Activated CD8-positive, alpha-beta T cell treated with anti-CD3 and anti-CD28 coated beads, Interleukin-2, amount 10 ng/mL, durations not matched to agents 7 days and 5 days (primary cell): ENCODE results near the gene TRMT61A. TPM values are rescaled to one million over a fixed set of nuclear protein-coding genes. Genes with fewer than 3 reads are reported as not detected.
A peak's percentile ranks its signal among the peaks of the same experiment; 100 is the strongest.

Experiments
- ATAC-seq: fragments of 150-1000 bp; cut with Tn5 transposase; one replicate; pipeline ENCODE4 v1.10.0; 2021; ENCODE audit warnings: moderate library complexity
- CTCF ChIA-PET: fragments of 350-600 bp; sonication (Branson Sonifier 250); formaldehyde crosslinking; loops from one replicate; lab custom pipeline; 2021; ENCODE audit warnings: antibody characterized with exemption; lab: Charles Lee
- POLR2A ChIA-PET: fragments of 350-600 bp; sonication (Branson Sonifier 250); formaldehyde crosslinking; loops from one replicate; lab custom pipeline; 2021; ENCODE audit warnings: antibody characterized with exemption; lab: Charles Lee
- DNase-seq: peaks from one replicate; pipeline ENCODE4 v3.0.0-alpha.2; 2020
- H3K27ac Mint-ChIP-seq: one replicate; pipeline ENCODE4 v1.8.0; 2021; ENCODE audit warnings: mild to moderate bottlenecking, mixed read lengths
- H3K27me3 Mint-ChIP-seq: one replicate; pipeline ENCODE4 v1.8.0; 2021; ENCODE audit warnings: low read depth, mixed read lengths
- H3K36me3 Mint-ChIP-seq: one replicate; pipeline ENCODE4 v1.8.0; 2021; ENCODE audit warnings: low read depth, mixed read lengths
- H3K4me1 Mint-ChIP-seq: one replicate; pipeline ENCODE4 v1.8.0; 2021; ENCODE audit warnings: low read depth, mixed read lengths
- H3K4me3 Mint-ChIP-seq: one replicate; pipeline ENCODE4 v1.8.0; 2021; ENCODE audit warnings: mild to moderate bottlenecking, mixed read lengths
- H3K9me3 Mint-ChIP-seq: one replicate; pipeline ENCODE4 v1.8.0; 2022; ENCODE audit warnings: mixed read lengths; ENCODE audit not compliant: insufficient read depth
- total RNA-seq, 2 experiments: library from RNA; stranded (reverse); gene quantifications; one replicate each; pipeline ENCODE4 v1.2.3, GENCODE V29; 2021

TRMT61A gene
- total RNA-seq, result 1 to 10 TPM; 8.5 to 8.8 TPM

DNA sequence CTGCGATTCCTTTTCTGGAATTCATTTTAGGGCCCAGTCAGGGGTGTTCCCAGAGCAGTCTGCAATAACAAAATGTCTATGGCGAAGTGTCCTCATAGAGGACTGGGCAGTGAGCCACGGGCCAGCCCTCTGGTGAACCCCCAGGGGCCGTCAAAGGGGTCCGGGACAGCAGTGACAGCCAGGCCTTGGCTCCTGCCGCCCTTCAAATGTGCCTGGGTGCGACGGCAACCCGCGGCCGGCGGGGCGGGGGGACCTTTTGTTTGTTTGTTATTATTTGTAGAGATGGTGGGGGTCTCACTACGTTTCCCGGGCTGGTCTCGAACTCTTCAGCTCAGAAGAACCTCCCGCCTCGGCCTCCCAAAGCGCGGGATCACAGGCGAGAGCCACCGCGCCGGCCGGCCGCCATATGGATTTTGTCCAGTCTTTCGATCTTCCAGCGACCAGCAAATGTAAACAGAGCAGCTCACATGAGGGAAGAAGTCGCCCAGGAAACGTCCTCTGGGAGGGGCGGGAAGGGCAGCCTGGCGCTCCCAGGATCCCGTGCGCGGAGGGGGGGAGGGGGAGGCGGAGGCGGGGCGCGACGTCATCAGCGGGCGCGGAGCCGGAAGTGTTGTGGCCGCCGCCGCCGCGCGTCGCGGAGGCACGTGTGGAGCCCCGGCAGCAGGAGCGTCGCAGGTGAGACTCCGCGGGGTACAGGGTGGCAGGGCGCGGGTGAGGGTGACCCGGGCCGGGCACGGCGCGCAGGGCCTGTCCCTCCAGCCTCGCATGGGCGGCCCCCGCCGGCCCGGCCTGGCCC, at the start of gene TRMT61A:
Gene TRMT61A, plus strand, starts transcription at position 610 of the 796 bp plus-strand sequence. CDS start 783 bp downstream, outside the sequence.
- peak within 1 kb of the TSS; percentile 97 for H3K27ac Mint-ChIP-seq
- POLR2A ChIA-PET, result interaction anchor here (0.6 to 4.1 kb wide), 5 partner anchors 16 to 100 kb away, joined by 3 to 16 read pairs (median 4); partner anchors contain the start of genes BAG5, COA8 and KLC1

DNA sequence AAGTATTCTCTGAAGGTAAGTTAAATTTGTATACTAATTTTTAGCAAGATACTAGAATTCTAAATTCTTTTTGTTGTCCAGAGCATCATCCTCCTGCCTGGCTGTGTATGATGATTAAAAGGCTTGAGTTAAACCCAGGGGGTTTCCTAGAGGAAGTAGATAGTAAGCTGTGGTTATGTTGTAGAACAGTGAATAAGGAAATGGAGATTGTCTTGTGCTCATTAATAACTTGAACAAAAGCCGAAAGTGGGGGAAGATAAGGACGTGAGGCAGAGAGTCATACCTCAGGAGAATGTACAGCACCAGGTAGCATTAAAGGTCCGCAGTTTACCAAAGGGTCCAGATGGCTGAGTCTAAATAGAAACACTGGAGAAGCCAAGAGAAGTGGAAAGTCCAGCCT, 48.4 kb upstream of the TRMT61A start:
- ChIA-PET POLR2A (no interaction called here), CTCF (interaction anchor here (1.1 kb wide), 1 partner anchor 38 kb away, joined by 4 read pairs; no protein-coding TSS in a partner anchor)
- H3K27ac Mint-ChIP-seq, result peak overlapping the region; percentile 55
- H3K27me3 Mint-ChIP-seq, result no peaks in the 10 kb centered on the region
- peaks cover 15% of the 10 kb centered on the region for H3K4me1 Mint-ChIP-seq
- H3K9me3 Mint-ChIP-seq, result no peaks in the 10 kb centered on the region
- H3K4me3 Mint-ChIP-seq, result no peak overlapping the region
- peaks cover 41% of the 10 kb centered on the region for H3K36me3 Mint-ChIP-seq
- DNase-seq (no peak), ATAC-seq (peak; percentile 66)

More for the DNA sequence above, at the start of gene TRMT61A:
- Mint-ChIP-seq H3K4me3 (peak within 1 kb of the TSS; percentile 95), H3K27me3 (peaks cover 4% of the 10 kb centered on the region), H3K4me1 (peaks cover 46% of the 10 kb centered on the region), H3K9me3 (no peaks in the 10 kb centered on the region), H3K36me3 (peaks cover 3% of the 10 kb centered on the region)
- DNase-seq (peak; percentile 81), ATAC-seq (peak; percentile 89)
- CTCF ChIA-PET, result interaction anchor here (0.6 to 2.9 kb wide), 3 partner anchors 10 to 29 kb away, joined by 3 to 15 read pairs (median 3); no protein-coding TSS in a partner anchor

DNA sequence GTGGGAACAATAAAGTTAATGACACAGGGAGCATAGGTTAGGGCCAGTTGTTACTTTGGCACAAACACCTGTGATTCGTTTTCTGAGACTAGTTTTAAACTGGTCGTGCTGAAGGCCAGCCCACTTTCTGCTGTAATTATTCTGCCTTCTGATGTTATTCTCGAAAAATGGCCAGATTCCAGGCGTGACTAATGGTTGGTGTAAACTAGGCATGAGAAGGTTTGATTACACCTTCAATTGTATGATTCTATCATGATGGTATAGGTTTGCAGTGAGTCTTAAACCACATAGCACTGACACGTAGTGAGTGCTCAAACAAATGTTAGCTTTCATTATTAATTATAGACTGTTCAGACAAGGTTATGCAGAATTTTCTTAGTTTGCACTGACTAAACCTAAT, 45.4 kb upstream of the TRMT61A start:
- H3K4me1 Mint-ChIP-seq, result peaks cover 15% of the 10 kb centered on the region

DNA sequence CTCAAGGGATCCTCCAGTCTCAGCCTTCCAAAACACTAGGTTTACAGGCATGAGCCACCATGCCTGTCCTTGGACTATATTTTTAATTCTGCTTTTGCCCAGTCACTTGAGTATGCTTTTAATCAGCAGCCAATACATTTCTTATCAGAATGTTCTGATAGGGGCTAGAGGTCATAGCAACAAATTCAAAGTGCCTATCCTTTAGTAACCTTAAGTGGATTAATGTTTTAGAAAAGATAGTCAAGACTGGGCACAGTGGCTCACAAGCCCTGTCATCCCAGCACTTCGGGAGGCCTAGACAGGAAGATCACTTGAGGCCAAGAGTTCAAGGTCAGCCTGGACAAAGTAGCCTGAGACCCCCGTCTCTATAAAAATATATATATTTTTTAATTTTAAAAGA, 43.5 kb upstream of the TRMT61A start:
- CTCF ChIA-PET, result interaction anchor here (2.4 kb wide), 1 partner anchor 14 kb away, joined by 15 read pairs; no protein-coding TSS in a partner anchor
- Mint-ChIP-seq H3K27me3 (no peaks in the 10 kb centered on the region), H3K4me3 (no peak overlapping the region), H3K27ac (no peak overlapping the region), H3K36me3 (peaks cover 29% of the 10 kb centered on the region), H3K4me1 (peaks cover 10% of the 10 kb centered on the region), H3K9me3 (no peaks in the 10 kb centered on the region)
- POLR2A ChIA-PET, result no interaction called here
- ATAC-seq, result no peak
- no peak for DNase-seq

More for the DNA sequence above, 45.4 kb upstream of the TRMT61A start:
- Mint-ChIP-seq H3K27ac (no peak overlapping the region), H3K36me3 (peaks cover 34% of the 10 kb centered on the region), H3K27me3 (no peaks in the 10 kb centered on the region), H3K4me3 (no peak overlapping the region), H3K9me3 (no peaks in the 10 kb centered on the region)
- ATAC-seq (no peak), DNase-seq (no peak)
- POLR2A ChIA-PET, result no interaction called here
- CTCF ChIA-PET, result no interaction called here

DNA sequence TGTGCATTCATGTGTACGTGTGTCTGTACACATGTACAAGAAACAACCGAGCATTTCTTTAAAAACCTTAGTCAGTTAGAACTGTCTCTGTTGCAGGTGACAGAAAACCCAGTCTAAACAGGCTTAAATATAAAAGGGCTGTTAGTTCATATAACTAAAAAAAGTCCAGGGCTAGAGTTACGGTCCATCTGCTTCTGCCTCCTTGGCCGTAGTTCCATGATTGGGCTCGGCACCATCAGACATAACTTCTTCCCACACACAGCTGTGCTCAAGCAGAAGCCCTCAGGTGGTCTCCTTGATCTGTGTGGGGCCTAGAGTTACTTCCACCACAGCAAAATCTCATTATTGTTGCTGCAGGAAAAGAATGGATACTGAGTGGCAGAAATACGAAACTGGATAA, 40.9 kb upstream of the TRMT61A start:
- no peak for ATAC-seq
- Mint-ChIP-seq H3K4me3 (no peak overlapping the region), H3K4me1 (no peaks in the 10 kb centered on the region), H3K36me3 (peaks cover 23% of the 10 kb centered on the region), H3K27me3 (no peaks in the 10 kb centered on the region), H3K9me3 (no peaks in the 10 kb centered on the region), H3K27ac (no peak overlapping the region)
- POLR2A ChIA-PET, result no interaction called here
- DNase-seq, result no peak
- CTCF ChIA-PET, result interaction anchor here (2.4 kb wide), 1 partner anchor 11 kb away, joined by 15 read pairs; no protein-coding TSS in a partner anchor

DNA sequence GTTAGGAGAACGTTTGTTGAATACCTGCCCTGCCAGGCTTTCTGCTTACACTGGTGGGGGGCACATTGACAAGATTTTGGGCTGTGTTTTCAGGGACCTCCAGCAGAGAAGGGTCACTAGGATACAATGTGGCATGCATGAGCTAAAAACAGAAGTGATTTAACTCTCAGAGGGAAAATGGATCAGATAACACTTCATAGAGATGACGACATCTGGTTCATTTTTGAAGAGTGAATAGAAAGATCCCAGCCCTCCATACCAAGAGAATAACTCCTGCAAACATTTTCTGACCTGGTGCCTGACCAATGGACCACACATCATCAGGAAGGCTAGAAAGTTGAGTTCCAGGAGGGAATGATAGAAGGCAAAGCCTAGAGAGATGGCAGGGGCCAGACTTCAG, 40.0 kb upstream of the TRMT61A start:
- CTCF ChIA-PET, result interaction anchor here (1.1 to 1.2 kb wide), 2 partner anchors 10 to 98 kb away, joined by 3 read pairs; no protein-coding TSS in a partner anchor
- DNase-seq (no peak), ATAC-seq (no peak)
- H3K4me1 Mint-ChIP-seq, result no peaks in the 10 kb centered on the region
- H3K27me3 Mint-ChIP-seq, result no peaks in the 10 kb centered on the region
- POLR2A ChIA-PET, result no interaction called here
- H3K27ac Mint-ChIP-seq, result no peak overlapping the region
- H3K9me3 Mint-ChIP-seq, result no peaks in the 10 kb centered on the region
- no peak overlapping the region for H3K4me3 Mint-ChIP-seq
- H3K36me3 Mint-ChIP-seq, result peaks cover 18% of the 10 kb centered on the region

DNA sequence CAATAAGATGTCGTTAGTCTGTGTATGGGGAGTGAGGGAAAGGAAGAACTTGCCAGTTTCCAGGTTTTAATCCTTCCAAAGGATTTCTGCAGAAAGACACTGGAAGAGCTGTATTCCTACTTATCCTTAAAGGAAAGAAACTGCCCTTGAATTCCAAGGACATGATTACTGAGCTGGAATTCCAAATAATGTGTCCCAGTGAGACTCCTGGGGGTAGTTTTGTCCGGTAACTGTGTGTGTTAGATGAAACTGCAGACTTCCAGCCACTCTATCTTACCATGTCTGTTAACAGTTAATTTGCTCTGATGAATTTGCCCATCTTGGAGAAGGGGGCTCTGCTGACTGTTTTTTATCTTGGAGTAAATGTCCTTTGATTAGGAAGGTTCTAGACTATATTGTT, 39.4 kb upstream of the TRMT61A start:
- Mint-ChIP-seq H3K27me3 (no peaks in the 10 kb centered on the region), H3K27ac (no peak overlapping the region), H3K4me3 (no peak overlapping the region), H3K9me3 (no peaks in the 10 kb centered on the region), H3K4me1 (no peaks in the 10 kb centered on the region), H3K36me3 (peaks cover 18% of the 10 kb centered on the region)
- CTCF ChIA-PET, result interaction anchor here (1.1 to 1.2 kb wide), 2 partner anchors 9 to 98 kb away, joined by 3 read pairs; no protein-coding TSS in a partner anchor
- POLR2A ChIA-PET, result no interaction called here
- ATAC-seq, result no peak
- no peak for DNase-seq

DNA sequence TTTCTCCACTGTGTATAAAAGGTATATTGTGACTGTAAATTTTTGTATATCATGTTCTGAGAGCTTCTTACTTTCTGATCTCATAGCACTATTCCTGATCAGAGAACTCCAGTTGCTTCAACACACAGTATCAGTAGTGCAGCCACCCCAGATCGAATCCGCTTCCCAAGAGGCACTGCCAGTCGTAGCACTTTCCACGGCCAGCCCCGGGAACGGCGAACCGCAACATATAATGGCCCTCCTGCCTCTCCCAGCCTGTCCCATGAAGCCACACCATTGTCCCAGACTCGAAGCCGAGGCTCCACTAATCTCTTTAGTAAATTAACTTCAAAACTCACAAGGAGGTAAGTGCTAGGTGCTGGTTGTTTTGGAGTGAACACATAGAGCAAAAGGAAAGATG, 37.3 kb upstream of the TRMT61A start:
- DNase-seq (no peak), ATAC-seq (no peak)
- peaks cover 27% of the 10 kb centered on the region for H3K36me3 Mint-ChIP-seq
- no peaks in the 10 kb centered on the region for H3K9me3 Mint-ChIP-seq
- POLR2A ChIA-PET, result no interaction called here
- CTCF ChIA-PET, result interaction anchor here (1.7 kb wide), 1 partner anchor 8 kb away, joined by 8 read pairs; no protein-coding TSS in a partner anchor
- H3K4me1 Mint-ChIP-seq, result no peaks in the 10 kb centered on the region
- H3K4me3 Mint-ChIP-seq, result no peak overlapping the region
- peak overlapping the region; percentile 1 for H3K27ac Mint-ChIP-seq
- no peaks in the 10 kb centered on the region for H3K27me3 Mint-ChIP-seq

DNA sequence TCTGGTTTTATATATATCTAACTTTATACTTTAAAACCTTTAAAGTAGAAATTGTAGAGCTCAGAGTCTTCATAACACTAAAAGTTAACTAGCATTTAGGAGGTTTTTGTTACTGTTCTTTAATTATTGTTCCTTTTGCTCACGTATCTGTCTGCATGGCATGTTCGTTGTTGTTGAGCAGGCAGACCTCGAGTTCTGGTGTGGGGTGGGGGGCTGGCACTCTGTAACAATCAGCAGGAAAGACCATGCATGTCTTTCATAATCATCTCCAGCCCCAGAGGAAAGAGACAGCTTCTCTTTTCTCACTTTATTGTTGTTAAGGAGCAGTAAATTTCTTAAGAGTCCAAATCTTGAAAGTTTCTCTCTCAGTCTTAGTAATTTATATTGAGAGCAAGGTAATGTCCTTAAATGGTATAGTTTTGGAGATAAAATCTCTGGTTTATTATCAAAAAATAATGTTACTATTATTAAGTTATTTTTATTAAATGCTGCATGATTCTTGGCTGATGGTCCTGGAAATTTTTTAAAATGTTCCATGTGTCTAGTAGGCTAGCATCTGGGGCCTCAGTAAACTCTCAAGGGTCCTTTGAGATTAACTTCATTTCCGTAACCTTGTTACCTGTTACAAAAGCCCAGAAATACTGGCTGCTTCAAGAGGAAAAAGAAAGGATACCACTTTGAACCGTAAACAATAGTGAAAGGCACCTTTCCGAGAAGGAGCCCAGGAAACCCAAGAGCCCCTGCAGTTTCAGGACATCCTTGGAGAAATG, 36.7 kb upstream of the TRMT61A start:
- Mint-ChIP-seq H3K4me3 (no peak overlapping the region), H3K27ac (no peak overlapping the region), H3K9me3 (no peaks in the 10 kb centered on the region), H3K36me3 (peaks cover 26% of the 10 kb centered on the region), H3K4me1 (no peaks in the 10 kb centered on the region), H3K27me3 (no peaks in the 10 kb centered on the region)
- DNase-seq (no peak), ATAC-seq (no peak)
- ChIA-PET CTCF (interaction anchor here (1.7 kb wide), 1 partner anchor 8 kb away, joined by 8 read pairs; no protein-coding TSS in a partner anchor), POLR2A (no interaction called here)

DNA sequence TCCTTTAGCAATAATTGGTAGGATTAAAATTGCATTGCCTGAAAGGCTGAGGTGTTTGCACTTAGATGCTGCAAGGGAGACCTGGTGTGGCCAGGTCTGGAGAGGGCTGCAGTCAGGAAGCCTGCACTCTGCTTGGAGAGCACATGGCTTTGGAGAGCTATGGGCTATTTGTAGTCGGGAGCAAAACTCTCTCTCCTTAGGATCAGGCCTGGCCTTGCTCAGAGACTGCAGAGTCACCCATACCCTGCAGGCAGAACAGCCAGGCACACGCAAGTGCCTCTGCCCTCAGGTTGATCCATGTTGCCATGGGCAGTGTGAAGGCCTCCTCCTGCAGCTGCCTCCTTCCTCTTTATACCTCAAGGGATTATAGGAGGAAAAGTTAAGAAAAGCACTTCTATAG, 33.1 kb upstream of the TRMT61A start:
- Mint-ChIP-seq H3K36me3 (peaks cover 28% of the 10 kb centered on the region), H3K27me3 (no peaks in the 10 kb centered on the region), H3K4me1 (no peaks in the 10 kb centered on the region), H3K27ac (no peak overlapping the region), H3K4me3 (no peak overlapping the region), H3K9me3 (no peaks in the 10 kb centered on the region)
- POLR2A ChIA-PET, result no interaction called here
- CTCF ChIA-PET, result no interaction called here
- ATAC-seq, result no peak
- no peak for DNase-seq

DNA sequence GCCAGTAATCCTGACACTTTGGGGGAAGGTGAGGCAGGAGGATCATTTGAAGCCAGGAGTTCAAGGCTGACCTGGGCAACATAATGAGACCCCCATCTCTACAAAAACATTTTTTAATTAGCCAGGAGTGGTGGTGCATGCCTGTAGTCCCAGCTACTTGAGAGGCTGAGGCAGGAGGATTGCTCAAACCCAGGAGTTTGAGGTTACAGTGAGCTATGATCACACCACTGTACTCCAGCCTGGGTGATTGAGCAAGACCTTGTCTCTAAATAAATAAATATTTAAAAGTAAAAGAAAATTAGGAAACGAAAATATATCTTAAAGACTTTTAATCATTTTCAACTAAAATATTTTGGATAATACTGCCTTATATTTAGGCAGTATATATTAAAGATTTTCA, 32.2 kb upstream of the TRMT61A start:
- H3K9me3 Mint-ChIP-seq, result no peaks in the 10 kb centered on the region
- ATAC-seq (no peak), DNase-seq (no peak)
- no peaks in the 10 kb centered on the region for H3K27me3 Mint-ChIP-seq
- CTCF ChIA-PET, result no interaction called here
- H3K27ac Mint-ChIP-seq, result no peak overlapping the region
- H3K4me1 Mint-ChIP-seq, result no peaks in the 10 kb centered on the region
- peaks cover 27% of the 10 kb centered on the region for H3K36me3 Mint-ChIP-seq
- POLR2A ChIA-PET, result no interaction called here
- no peak overlapping the region for H3K4me3 Mint-ChIP-seq
